Activated CD4-positive, alpha-beta T cell treated with anti-CD3 and anti-CD28 coated beads, Interleukin-2, amount 50 U/mL, for 16 hours (primary cell): ENCODE results near the gene FBXO30.
A peak's percentile ranks its signal among the peaks of the same experiment; 100 is the strongest.

Experiments used
- DNase-seq: peaks from one replicate; pipeline ENCODE4 v3.0.0-alpha.2; 2020

FBXO30 gene

GRCh38 chr6:145818796-145819195 is 4.2 kb upstream of the FBXO30 start:
- DNase-seq, result no peak

- DNase-seq, result no peak
Observed at GRCh38 chr6:145816392-145816791, 1.8 kb upstream of the FBXO30 start.

- DNase-seq, result peak; percentile 35
Observed at GRCh38 chr6:145815309-145816274, 997 bp upstream of the FBXO30 start.

GRCh38 chr6:145814035-145814500 is 527 bp downstream of the FBXO30 start:
- peak; percentile 16 for DNase-seq

GRCh38 chr6:145813285-145814034 is 1.1 kb downstream of the FBXO30 start:
- peak; percentile 20 for DNase-seq

GRCh38 chr6:145811741-145812140 is 2.9 kb downstream of the FBXO30 start:
- no peak for DNase-seq

- DNase-seq, result no peak
Observed at GRCh38 chr6:145809785-145810184, 4.8 kb downstream of the FBXO30 start.

- no peak for DNase-seq
Observed at GRCh38 chr6:145809211-145809610, 5.4 kb downstream of the FBXO30 start.

- DNase-seq, result no peak
Observed at GRCh38 chr6:145808239-145808638, 6.4 kb downstream of the FBXO30 start.

GRCh38 chr6:145802141-145802540 is 12.5 kb downstream of the FBXO30 start:
- DNase-seq, result no peak

GRCh38 chr6:145801021-145801420 is 13.6 kb downstream of the FBXO30 start:
- DNase-seq, result no peak

GRCh38 chr6:145798530-145798929 is 16.1 kb downstream of the FBXO30 start:
- DNase-seq, result no peak

- DNase-seq, result no peak
Observed at GRCh38 chr6:145789443-145789842, 25.2 kb downstream of the FBXO30 start.

GRCh38 chr6:145787688-145788087 is 26.9 kb downstream of the FBXO30 start:
- no peak for DNase-seq

- no peak for DNase-seq
Observed at GRCh38 chr6:145784683-145785082, 29.9 kb downstream of the FBXO30 start.

- no peak for DNase-seq
Observed at GRCh38 chr6:145783796-145784195, 30.8 kb downstream of the FBXO30 start.

GRCh38 chr6:145772846-145773245 is 41.7 kb downstream of the FBXO30 start:
- no peak for DNase-seq

GRCh38 chr6:145765449-145765848 is 49.1 kb downstream of the FBXO30 start:
- no peak for DNase-seq

- no peak for DNase-seq
Observed at GRCh38 chr6:145763742-145764141, 50.9 kb downstream of the FBXO30 start.

- no peak for DNase-seq
Observed at GRCh38 chr6:145761584-145761983, 53.0 kb downstream of the FBXO30 start.

GRCh38 chr6:145758113-145758512 is 56.5 kb downstream of the FBXO30 start:
- no peak for DNase-seq

- DNase-seq, result no peak
Observed at GRCh38 chr6:145756170-145756662, 58.4 kb downstream of the FBXO30 start.

- DNase-seq, result no peak
Observed at GRCh38 chr6:145755682-145756081, 58.9 kb downstream of the FBXO30 start.

- DNase-seq, result no peak
Observed at GRCh38 chr6:145752638-145753037, 62.0 kb downstream of the FBXO30 start.
